Chondrocyte (in vitro differentiated cells): ENCODE measurements around the gene HEPN1. TPM values are rescaled to one million over a fixed set of nuclear protein-coding genes. Genes with fewer than 3 reads are reported as not detected.

Source experiments
- DNase-seq: peaks from one replicate; pipeline ENCODE4 v3.0.0; 2021; ENCODE audit warnings: mixed read lengths, low spot score
- H3K27ac Mint-ChIP-seq: one replicate; pipeline ENCODE4 v1.8.0; 2021; ENCODE audit warnings: mild to moderate bottlenecking, moderate library complexity, mixed read lengths; ENCODE audit not compliant: unreplicated experiment
- H3K27me3 Mint-ChIP-seq: 2 replicates; pipeline ENCODE4 v1.8.0; 2021; ENCODE audit warnings: low read depth, mixed read lengths
- H3K36me3 Mint-ChIP-seq: 2 replicates; pipeline ENCODE4 v1.8.0; 2021; ENCODE audit warnings: low read depth, mixed read lengths
- H3K4me1 Mint-ChIP-seq: 2 replicates; pipeline ENCODE4 v1.8.0; 2021; ENCODE audit warnings: low read depth, mild to moderate bottlenecking, mixed read lengths
- H3K4me3 Mint-ChIP-seq: one replicate; pipeline ENCODE4 v1.8.0; 2021; ENCODE audit warnings: mild to moderate bottlenecking, moderate library complexity, mixed read lengths; ENCODE audit not compliant: unreplicated experiment
- H3K9me3 Mint-ChIP-seq: 2 replicates; pipeline ENCODE4 v1.8.0; 2021; ENCODE audit warnings: low read depth, mixed read lengths
- total RNA-seq: library from RNA; stranded (reverse); gene quantifications from 3 replicates; pipeline ENCODE4 v1.2.1, GENCODE V29; 2021
- TF ChIP-seq, protein P1 (sequence below): fragments of 200-600 bp; sonication (generic); IDR thresholded peaks from 2 replicates; pipeline ENCODE4 v1.5.0; 2021; ENCODE audit warnings: antibody characterized with exemption, mild to moderate bottlenecking, moderate library complexity

Gene HEPN1
- total RNA-seq, 1 donor from 2014 or later: not detected

DNA sequence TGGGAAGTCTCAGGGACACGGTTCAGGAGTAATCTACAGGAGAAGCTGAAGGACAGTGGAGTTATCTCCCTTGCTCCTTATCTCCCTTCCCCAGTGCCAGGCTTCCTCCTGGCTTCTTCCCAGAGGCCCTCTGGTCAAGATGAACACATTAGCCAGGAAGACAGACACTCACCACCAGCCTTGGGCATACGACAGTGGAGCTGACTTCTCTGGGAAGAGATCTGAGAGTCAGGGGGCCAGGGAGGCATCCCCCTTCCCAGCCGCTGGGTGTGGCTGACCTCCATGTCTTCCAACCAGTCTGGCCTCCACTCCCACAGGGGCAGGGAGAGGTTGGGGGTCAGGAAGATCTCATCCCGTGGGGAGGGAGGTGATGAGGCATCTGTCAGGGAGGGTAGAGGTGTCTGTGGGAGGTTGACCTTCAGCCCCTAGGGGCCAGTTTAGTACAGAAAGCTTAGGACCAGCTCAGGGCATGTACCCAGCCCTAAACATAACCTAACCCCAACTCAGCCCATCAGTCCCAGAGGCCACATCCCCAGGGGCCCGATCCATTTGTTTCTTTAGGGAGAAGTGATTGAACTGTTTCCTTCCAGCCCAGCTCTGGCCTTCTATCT is 34.1 kb upstream of the HEPN1 start:
- no peaks in the 10 kb centered on the region for H3K27me3 Mint-ChIP-seq
- TF ChIP-seq, protein P1, sequence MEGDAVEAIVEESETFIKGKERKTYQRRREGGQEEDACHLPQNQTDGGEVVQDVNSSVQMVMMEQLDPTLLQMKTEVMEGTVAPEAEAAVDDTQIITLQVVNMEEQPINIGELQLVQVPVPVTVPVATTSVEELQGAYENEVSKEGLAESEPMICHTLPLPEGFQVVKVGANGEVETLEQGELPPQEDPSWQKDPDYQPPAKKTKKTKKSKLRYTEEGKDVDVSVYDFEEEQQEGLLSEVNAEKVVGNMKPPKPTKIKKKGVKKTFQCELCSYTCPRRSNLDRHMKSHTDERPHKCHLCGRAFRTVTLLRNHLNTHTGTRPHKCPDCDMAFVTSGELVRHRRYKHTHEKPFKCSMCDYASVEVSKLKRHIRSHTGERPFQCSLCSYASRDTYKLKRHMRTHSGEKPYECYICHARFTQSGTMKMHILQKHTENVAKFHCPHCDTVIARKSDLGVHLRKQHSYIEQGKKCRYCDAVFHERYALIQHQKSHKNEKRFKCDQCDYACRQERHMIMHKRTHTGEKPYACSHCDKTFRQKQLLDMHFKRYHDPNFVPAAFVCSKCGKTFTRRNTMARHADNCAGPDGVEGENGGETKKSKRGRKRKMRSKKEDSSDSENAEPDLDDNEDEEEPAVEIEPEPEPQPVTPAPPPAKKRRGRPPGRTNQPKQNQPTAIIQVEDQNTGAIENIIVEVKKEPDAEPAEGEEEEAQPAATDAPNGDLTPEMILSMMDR: no peak
- no peaks in the 10 kb centered on the region for H3K36me3 Mint-ChIP-seq
- peaks cover 12% of the 10 kb centered on the region for H3K4me1 Mint-ChIP-seq
- no peak overlapping the region for H3K4me3 Mint-ChIP-seq
- H3K27ac Mint-ChIP-seq: no peak overlapping the region
- H3K9me3 Mint-ChIP-seq: no peaks in the 10 kb centered on the region
- DNase-seq: no peak

- H3K36me3 Mint-ChIP-seq: no peaks in the 10 kb centered on the region
- no peaks in the 10 kb centered on the region for H3K27me3 Mint-ChIP-seq
- DNase-seq: peak; percentile 74
- TF ChIP-seq, protein P1: no peak
- no peak overlapping the region for H3K27ac Mint-ChIP-seq
- no peak overlapping the region for H3K4me3 Mint-ChIP-seq
- H3K4me1 Mint-ChIP-seq: peaks cover 12% of the 10 kb centered on the region
- no peaks in the 10 kb centered on the region for H3K9me3 Mint-ChIP-seq
These were observed 32.6 kb upstream of the HEPN1 start for GRCh38 chr11:124886476-124886875.

DNA sequence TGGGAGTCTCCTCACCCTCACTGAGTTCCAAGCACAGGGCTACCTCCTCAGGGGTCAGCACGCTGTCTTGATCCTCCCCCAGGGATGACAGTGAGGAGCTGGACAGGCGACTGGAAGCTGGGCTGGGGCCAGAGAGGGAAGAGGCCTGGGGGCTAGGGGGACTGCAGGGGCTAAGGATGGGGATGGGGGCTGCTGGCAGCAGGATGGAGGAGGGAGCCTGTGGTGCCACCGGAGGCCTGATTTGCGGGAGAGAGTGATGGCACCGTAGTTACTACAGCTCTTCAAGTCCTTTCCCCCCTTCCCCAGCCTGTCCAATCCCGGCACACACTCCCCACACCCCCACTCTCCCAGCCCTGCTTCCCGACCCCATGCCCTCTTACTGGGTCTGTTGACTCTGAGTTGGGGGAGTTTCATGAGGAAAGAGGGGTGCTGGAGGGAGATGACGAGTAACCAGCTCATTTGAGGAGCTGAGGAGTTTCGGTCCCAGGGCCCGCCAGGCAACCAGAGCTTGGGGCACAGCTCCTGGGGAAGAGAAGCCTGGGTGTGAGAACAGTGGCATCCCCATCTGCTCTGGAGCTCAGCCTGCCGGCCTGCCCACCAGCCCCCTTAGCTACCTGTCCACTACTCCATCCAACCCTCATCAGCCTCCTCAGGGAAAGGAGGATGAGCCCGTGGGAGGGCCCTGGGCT is 31.9 kb upstream of the HEPN1 start:
- Mint-ChIP-seq H3K36me3 (no peaks in the 10 kb centered on the region), H3K27me3 (no peaks in the 10 kb centered on the region), H3K4me3 (no peak overlapping the region), H3K27ac (no peak overlapping the region), H3K9me3 (no peaks in the 10 kb centered on the region), H3K4me1 (peaks cover 9% of the 10 kb centered on the region)
- no peak for DNase-seq
- TF ChIP-seq, protein P1: no peak

DNA sequence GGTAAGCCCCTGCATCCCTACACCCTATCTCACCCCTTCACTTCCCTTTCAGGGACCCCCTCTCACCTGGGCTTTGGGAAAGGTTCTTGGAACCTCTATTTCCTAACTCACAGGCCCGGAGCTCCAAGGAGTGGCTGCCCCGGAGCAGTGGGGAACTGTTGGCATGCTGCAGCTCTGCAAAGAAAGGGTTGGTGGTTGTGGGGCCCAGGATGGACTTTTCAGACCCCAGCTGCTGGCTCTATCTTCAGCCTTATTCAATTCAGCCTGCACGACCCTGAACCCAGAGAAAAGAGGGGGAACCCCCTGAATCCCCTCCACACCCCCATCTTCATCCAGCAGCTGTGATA is 31.4 kb upstream of the HEPN1 start:
- no peak overlapping the region for H3K4me3 Mint-ChIP-seq

More for the DNA sequence above, 31.4 kb upstream of the HEPN1 start:
- H3K27ac Mint-ChIP-seq: no peak overlapping the region
- no peak for DNase-seq
- H3K9me3 Mint-ChIP-seq: no peaks in the 10 kb centered on the region
- H3K27me3 Mint-ChIP-seq: no peaks in the 10 kb centered on the region
- TF ChIP-seq, protein P1: no peak
- no peaks in the 10 kb centered on the region for H3K36me3 Mint-ChIP-seq
- peaks cover 4% of the 10 kb centered on the region for H3K4me1 Mint-ChIP-seq
